PFSK-1 (cell line): Measurements from ENCODE around the gene ACTR3.

Experiments
- POLR2AphosphoS5 ChIP-seq: IDR thresholded peaks from 2 replicates; pipeline ENCODE4 v1.6.1; 2012; ENCODE audit warnings: low read depth, mild to moderate bottlenecking, control low read depth, low read length, moderate library complexity
- SIN3A ChIP-seq: IDR thresholded peaks from 2 replicates; pipeline ENCODE4 v1.6.1; 2012; ENCODE audit warnings: mild to moderate bottlenecking, low read length, moderate library complexity, borderline replicate concordance; ENCODE audit not compliant: insufficient read depth
- TAF1 ChIP-seq: IDR thresholded peaks from 2 replicates; pipeline ENCODE4 v1.6.1; 2012; ENCODE audit warnings: low read length, control low read depth, borderline replicate concordance; ENCODE audit not compliant: insufficient read depth

GRCh38 chr2:113915082-113915819 is 25.4 kb downstream of the ACTR3 start:
- TF ChIP-seq SIN3A (no peak), POLR2AphosphoS5 (no peak), TAF1 (no peak)
